GM13977 (cell line): ENCODE results near the gene LMAN2.
A peak's percentile ranks its signal among the peaks of the same experiment; 100 is the strongest.
"Not testable (repeated sequence)": the region's sequence is repeated elsewhere in the genome, so short reads cannot be mapped to it uniquely, and the experiment has no call there.

ENCODE experiments used
- DNase-seq: peaks from one replicate; pipeline ENCODE4 v3.0.0; 2012; ENCODE audit warnings: low spot score
- in situ Hi-C: fragments of 300-500 bp; cut with MboI; formaldehyde crosslinking; loops from one replicate; pipeline ENCODE4 v1.12.0; 2022; ENCODE audit warnings: low sequenced_read_pairs, low pct_unique_long_range_greater_than_20kb, mixed read lengths, inconsistent platforms; ENCODE audit not compliant: unreplicated experiment
- TF ChIP-seq, protein P1 (sequence below): IDR thresholded peaks from 2 replicates; pipeline ENCODE4 v1.5.1; 2012; ENCODE audit warnings: mild to moderate bottlenecking, control low read depth; ENCODE audit not compliant: insufficient read depth; ENCODE audit errors: extremely low read depth, missing control alignments

The LMAN2 gene

DNA sequence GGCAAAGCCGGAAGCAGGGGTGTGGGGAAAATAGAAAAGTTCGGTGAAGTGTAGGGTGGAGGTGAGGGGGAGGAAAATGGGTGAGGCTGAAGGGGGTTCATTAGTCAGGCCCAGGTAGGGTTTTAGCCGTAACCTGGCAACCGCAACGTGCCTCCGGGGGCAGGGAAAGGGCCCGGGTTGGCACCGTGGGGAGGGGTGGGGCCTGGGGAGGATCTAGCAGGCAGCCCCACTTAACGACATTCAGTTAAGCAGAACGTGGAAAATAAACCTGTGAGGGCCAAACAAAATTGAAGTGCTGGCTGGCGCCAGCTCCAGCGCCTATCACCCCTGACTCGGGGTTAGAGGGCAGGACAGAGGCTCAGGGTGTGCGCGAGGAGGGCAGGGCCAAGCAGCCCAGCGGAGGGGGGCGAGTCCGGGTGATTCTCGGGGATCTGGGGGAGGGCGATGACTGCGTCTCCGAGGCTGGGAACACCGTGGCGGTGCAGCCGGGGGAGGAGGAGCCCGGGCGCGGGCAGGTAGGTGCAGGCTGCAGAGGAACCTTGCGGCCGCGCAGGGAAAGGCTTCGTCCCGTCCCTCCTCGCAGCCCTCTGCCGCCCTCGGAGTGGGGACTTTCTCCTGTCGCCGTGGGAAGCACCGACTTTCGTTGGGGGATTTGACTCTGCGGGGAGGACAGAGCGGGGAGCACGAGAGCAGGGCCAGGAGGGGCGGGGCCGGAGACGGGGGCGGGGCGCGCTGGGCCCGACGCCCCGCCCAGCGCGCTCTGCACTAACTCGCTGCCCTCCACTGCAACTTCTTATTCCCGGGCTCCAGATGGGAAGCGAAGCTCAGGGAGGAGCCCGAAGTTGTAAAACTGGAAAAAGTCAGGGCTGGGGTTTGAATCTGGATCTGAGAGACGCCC, 11.4 kb upstream of the LMAN2 start:
- in situ Hi-C loops: no loop called here
- TF ChIP-seq, protein P1, sequence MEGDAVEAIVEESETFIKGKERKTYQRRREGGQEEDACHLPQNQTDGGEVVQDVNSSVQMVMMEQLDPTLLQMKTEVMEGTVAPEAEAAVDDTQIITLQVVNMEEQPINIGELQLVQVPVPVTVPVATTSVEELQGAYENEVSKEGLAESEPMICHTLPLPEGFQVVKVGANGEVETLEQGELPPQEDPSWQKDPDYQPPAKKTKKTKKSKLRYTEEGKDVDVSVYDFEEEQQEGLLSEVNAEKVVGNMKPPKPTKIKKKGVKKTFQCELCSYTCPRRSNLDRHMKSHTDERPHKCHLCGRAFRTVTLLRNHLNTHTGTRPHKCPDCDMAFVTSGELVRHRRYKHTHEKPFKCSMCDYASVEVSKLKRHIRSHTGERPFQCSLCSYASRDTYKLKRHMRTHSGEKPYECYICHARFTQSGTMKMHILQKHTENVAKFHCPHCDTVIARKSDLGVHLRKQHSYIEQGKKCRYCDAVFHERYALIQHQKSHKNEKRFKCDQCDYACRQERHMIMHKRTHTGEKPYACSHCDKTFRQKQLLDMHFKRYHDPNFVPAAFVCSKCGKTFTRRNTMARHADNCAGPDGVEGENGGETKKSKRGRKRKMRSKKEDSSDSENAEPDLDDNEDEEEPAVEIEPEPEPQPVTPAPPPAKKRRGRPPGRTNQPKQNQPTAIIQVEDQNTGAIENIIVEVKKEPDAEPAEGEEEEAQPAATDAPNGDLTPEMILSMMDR: no peak
- DNase-seq: peak; percentile 87

DNA sequence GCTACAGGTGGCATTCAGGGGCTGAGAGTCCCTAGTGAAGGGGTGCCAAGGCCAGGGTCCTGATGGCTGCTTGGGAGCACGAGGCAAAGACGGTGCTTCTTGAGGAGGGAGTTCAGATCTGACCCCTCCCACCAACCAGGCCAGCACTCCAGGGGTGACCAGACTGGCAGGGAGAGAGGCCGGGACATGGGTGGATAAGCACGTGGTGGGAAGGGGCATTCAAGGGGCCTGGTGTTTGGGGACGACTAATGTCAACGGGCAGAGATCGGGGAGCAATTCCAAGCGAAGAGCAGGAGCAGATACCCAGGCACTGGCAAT, 10.8 kb upstream of the LMAN2 start:
- in situ Hi-C loops: no loop called here
- TF ChIP-seq, protein P1: no peak
- DNase-seq: no peak

- in situ Hi-C loops: no loop called here
- TF ChIP-seq, protein P1: no peak
- no peak for DNase-seq
Observed at GRCh38 chr5:177361418-177362291, 10.2 kb upstream of the LMAN2 start.

DNA sequence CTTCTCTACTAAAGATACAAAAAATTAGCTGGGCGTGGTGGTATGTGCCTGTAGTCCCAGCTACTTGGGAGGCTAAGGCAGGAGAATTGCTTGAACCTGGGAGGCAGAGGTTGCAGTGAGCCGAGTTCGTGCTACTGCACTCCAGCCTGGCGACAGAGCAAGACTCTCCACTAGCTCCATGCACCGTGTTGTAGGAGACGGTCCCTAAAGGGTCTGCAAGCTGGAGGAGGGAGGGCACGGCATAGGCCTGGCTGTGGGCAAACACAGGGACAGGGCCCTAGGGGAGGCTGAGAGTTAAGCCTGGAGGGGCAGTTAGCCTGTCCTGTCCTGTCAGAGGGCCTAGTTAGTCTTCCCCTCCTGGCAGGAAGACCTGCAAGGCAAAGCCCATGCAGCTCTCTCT, 9.3 kb upstream of the LMAN2 start:
- DNase-seq, in situ Hi-C loops: not testable (repeated sequence)

GRCh38 chr5:177359860-177360259, 8.4 kb upstream of the LMAN2 start:
- no peak for DNase-seq
- TF ChIP-seq, protein P1: no peak
- in situ Hi-C loops: no loop called here

DNA sequence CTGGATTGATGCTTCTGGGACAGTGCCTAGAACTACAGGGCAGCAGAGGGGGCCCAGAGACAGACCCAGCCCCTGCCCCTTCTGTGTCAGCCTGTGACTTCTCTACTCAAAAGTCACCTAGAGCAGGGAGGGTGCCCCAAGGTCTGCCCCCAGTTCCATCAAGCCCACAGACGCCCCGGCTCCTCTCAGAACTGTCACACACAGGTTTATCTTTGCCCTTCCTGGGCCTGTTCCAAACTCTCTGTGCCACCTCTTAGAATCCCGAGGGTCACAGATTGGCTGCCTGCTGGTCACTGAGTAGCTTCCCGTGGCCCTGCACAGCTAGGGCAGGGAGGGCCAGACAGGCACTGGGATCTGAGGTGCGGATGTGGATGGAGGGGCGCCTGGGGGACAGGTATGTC, 8.0 kb upstream of the LMAN2 start:
- in situ Hi-C loops: no loop called here
- TF ChIP-seq, protein P1: no peak
- no peak for DNase-seq

DNA sequence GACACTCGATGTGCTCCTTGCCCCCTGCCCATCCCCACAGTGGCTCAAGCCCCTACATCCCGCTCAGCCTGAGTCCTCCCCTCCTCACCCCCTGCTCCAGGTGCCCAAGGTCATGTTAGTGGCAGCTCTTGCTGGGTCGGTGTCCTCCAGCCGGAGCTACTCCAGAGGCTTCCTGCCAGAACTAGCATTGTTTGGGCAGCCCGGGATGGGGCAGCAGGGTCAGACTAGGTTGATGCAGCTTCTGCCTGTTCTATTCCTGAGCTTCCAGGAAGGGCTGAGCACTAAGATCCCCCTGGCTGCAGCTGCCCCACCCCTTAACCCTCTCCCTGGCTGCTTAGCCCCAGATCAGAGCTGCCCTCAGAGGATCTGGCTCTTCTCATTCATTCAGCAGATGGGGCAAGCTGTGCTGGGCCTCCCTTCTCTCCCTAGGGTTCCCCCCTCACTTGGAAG, 6.9 kb upstream of the LMAN2 start:
- in situ Hi-C loops: no loop called here
- TF ChIP-seq, protein P1: no peak
- no peak for DNase-seq
